Stimulated activated CD4-positive, alpha-beta T cell treated with anti-CD3 and anti-CD28 coated beads, TNF-alpha, amount 100 ng/mL, for 24 hours (primary cell): ENCODE data around the gene MEDAG.

ENCODE experiments used
- DNase-seq, 3 experiments: peaks; one replicate each; pipeline ENCODE4 v3.0.0-alpha.2; 2020; ENCODE audit warnings: low read depth in 3 of 3

Gene MEDAG

GRCh38 chr13:30905932-30906383, at the start of gene MEDAG:
TSS of gene MEDAG (plus strand) at chr13:30906271. CDS start at chr13:30906516, 245 bp downstream.
- no peak for DNase-seq

DNA sequence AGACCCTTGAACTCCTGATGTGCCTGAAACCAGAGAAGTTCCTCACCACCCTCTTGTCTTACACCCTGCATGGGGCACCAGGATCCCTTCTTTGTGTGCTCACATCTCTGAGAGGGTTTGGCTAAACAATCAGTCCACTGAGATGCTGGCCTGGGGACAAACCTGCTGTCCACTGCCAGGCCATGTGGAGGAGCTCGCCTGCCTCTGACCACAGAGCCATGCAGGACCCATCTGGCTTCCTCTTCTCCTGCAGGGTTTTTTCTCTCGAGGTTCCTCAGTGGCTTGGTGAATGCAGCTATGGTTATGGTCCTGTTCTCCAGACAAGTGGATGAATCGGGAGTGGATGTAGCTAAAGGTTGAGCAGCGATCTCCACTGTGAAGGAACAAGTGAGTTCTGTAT, 49.1 kb upstream of the MEDAG start:
- no peak for DNase-seq

DNA sequence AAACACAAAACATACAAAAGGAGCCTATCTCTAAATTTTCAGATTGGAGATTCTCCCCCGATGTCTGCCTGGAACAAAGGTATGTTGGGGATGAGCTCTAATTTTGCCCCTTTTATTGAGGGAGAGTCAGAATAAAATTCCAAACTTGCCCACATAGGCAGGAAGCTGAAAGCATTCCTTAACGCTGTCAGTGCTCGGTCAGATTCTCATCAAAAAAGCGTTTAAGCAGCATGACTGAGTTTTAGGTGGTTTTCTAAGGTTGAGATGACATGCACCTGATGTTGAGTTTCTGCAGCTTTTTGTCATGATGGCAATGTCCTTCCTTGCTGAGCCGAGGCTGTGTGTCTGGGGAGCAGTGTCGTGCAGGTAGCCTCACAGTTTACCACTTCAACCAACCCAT, 48.4 kb upstream of the MEDAG start:
- DNase-seq, result no peak

- DNase-seq, result no peak
Observed at GRCh38 chr13:30859326-30859725, 46.7 kb upstream of the MEDAG start.

- DNase-seq, result no peak
Observed at GRCh38 chr13:30861163-30861562, 44.9 kb upstream of the MEDAG start.

GRCh38 chr13:30861836-30862467, 44.1 kb upstream of the MEDAG start:
- DNase-seq, result no peak

DNA sequence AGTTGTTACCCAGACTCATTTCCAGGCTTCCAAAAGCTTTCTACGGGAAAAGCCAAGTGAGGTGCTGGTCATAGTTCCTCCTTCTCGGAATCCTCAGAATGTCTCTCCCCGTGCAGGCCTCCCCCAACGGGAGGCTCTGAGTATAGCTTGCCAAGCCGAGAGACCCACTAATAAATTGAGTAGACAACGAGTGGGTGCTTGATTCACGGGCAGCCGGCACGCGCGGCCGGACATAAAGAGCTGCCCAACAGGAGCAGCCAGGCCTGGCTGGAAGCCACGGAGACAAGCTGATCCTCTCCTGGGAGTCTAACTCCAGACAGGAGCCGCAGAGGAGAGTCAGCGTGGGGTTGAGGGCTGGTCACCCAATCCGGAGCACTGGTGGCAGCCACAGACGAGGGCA, 43.4 kb upstream of the MEDAG start:
- DNase-seq, result no peak

DNA sequence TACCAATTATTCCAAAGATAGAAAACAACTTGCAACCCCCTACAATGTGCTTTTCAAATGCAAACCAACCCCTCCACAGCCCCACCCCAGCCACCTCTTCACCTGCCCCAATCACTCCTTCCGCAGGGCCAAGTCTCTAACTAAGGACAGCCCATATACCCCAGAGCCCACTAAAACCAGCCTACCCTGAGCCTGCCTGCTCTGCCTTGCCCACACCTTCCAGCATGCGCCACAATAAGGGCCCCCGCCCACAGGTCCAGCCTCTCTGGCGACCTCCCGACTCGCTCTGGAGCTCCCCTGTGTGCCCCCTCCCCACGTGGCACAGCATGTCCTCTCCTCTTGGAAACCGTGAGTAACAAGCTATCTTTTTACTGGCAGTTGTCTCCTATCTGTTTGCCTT, 42.8 kb upstream of the MEDAG start:
- no peak for DNase-seq

GRCh38 chr13:30863796-30864195, 42.3 kb upstream of the MEDAG start:
- no peak for DNase-seq

- no peak for DNase-seq
Observed at GRCh38 chr13:30864433-30865122, 41.5 kb upstream of the MEDAG start.

DNA sequence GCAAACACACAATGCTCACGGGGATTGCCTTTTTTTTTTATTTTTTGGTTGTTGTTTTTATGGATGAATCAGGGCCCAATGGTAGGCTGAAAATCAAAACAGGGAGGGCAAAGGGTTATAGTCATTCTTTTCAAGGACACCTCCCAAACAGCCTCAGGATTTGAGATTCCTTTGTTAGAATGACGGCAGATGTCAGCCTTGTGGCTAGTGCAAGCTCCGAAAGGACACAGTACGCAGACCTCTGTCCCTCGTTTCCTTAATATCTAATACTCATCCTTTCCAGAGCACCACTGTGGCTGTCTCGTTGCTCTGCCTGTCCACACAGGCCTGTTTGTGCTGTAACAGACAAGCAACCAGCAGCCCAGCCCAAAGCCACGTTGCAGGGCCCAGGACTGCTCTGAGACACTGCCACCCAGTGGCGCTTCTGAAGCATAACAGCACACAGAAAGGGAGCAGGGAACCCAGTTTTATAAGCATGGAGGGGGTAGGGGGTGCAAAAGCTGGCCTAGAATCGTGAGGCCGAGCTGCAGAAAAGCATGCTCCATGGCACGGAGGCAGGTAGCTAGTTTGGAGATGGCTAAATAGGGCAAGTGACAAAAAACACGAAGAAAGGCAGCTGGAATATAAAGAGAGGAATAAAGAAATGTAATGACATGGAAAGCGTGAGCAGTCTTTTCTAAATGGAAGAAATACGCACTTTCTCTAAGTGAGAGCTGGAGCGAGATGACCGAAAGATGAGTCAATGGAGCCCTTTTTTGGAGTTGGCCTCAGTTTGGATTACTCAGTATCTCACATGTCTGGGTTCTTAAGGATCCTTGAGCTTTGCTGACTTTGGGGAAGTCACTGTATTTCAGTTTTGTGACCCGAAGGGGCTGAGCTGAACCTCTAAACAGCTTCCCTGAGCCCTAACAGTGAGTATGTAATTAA, 40.7 kb upstream of the MEDAG start:
- DNase-seq, result peak; percentile 11 to 41 (median 27)

GRCh38 chr13:30866677-30867076, 39.4 kb upstream of the MEDAG start:
- no peak for DNase-seq

GRCh38 chr13:30867089-30867669, 38.9 kb upstream of the MEDAG start:
- DNase-seq, result no peak

- DNase-seq, result no peak
Observed at GRCh38 chr13:30868799-30869470, 37.1 kb upstream of the MEDAG start.

- DNase-seq, result no peak
Observed at GRCh38 chr13:30869491-30869890, 36.6 kb upstream of the MEDAG start.

GRCh38 chr13:30870049-30870884, 35.8 kb upstream of the MEDAG start:
- DNase-seq, result peak in 1 of 3 experiments; percentile 39

DNA sequence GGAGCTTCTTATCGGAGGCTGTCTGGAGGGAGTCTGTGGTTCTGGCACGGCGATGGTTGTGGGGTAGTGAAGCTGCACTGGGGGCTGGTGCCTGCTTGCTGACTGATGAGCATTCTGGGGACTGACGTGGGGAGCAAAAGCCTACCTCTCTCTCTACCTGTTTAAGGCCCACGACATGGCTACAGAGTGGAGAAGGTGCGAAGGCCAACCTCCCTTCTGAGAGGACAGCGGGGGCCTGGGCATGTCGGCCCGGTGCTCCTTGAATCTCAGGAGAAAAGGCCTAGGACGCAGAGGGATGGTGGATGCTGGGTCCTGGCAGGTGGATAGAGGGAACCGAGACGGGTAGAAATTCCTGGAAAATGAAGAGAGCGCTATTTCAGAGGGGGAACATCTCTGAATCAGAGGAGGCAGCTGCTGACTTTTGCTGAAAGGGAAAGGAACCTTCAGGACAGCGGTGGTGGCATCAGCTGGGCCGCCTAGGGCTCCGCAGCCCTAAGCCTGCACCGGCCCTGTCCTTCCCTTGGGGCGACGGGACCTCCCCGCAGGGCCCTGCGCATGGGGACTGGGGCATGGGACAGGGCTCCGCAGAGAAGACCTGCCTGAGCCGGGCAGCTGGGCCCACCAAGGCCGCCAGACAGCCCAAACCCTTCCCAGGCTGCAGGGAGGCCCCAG, 35.0 kb upstream of the MEDAG start:
- DNase-seq, result no peak

DNA sequence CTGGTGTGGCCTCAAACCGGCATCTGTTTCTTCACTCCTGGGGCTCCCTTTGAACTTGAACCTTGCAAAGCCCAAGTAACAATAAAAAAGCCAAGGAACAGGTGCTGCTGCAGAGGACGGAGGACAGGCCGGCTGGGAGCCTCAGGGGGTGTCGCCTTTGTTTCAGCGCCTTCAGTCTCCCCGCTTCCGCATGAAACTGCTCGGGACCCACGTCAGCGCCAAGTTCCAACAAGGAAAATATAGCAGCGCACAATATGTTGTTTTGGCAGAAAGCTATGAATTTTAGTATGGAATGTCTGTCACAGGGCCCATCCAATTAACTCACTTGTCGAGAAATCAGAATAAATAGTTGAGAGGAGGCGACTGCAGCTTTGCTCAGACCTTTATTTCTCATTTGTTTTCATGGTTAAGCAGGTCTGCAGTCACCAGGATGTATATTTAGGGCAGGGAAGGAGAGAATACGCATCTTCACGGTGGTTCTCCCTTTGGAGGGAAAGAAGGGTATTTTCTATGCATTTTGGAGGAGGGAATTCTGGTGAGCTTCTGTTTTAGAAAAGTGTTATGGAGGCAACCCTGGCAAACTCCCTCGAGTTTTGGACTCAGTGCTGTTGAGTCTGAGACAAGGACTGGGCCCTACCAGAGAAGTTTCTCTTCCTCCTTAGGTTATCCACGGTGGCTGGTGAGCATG, 34.3 kb upstream of the MEDAG start:
- DNase-seq, result no peak

DNA sequence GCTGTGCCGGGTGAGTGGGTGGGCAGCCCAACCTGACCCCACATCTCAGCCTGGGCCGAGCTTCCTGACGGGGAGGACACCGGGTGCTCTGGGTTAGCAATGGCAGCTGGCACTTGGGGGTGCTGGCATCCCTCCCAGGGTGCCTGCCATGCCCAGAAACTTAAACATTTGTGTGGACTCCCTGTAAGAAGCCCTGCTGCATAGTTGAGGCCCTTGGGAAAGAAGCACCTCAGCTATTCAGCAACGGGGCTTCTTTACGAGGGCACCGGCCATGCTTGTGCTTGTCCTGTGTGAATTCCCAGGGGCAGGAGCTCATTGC, 33.8 kb upstream of the MEDAG start:
- no peak for DNase-seq
